Measurements from ENCODE around the gene HCN4. TPM values are rescaled to one million over a fixed set of nuclear protein-coding genes. Genes with fewer than 3 reads are reported as not detected.

Gene HCN4
- total RNA-seq, 2 experiments from 2014 or later, result not detected

DNA sequence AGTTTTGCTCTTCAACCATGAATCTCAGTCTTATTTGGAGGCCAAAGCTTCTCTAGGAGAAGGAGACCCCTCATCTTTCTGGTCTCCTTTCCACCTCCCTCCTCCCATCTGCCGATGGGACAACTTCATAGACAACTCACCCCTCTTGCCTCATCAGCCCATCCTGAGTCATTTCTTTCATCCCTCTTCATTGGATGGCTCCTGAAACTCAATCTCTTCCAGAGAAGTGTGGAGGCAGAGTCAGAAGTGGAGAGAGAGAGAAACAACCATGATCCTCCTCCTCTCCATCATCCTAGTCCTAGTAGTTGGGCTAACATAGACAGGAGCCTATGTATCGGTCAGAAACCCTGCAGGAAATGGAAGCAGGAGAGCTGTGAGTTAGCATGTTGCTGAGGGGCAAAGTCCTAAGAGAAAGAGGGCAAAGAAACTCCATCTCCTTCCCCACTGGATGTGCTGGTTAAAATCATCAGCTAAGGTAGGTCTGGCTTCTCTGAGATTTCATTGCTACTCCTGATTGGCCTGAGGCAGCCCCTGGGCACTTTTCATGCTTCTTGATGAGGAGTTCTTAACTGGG is 21.3 kb upstream of the HCN4 start:
- intact Hi-C loops (cut with DNase I, micrococcal nuclease), result loop anchor here in 1 of 2 experiments (10.0 kb wide), 1 partner anchor 65 kb away; no protein-coding TSS in a partner anchor
- H3K36me3 Mint-ChIP-seq (ENCODE audit: low read depth), result no peaks in the 10 kb centered on the region
- no peaks in the 10 kb centered on the region for H3K4me1 Mint-ChIP-seq
- H3K9me3 Mint-ChIP-seq (ENCODE audit: low read depth), result no peaks in the 10 kb centered on the region
- POLR2A ChIA-PET, result no interaction called here
- ATAC-seq, result no peak
- no peak overlapping the region for H3K27ac Mint-ChIP-seq
- peaks cover 15% of the 10 kb centered on the region for H3K27me3 Mint-ChIP-seq
- CTCF ChIA-PET, result interaction anchor here (0.6 kb wide), 1 partner anchor 197 kb away, joined by 3 read pairs; no protein-coding TSS in a partner anchor
- DNase-seq, result no peak
- H3K4me3 Mint-ChIP-seq, result no peak overlapping the region

DNA sequence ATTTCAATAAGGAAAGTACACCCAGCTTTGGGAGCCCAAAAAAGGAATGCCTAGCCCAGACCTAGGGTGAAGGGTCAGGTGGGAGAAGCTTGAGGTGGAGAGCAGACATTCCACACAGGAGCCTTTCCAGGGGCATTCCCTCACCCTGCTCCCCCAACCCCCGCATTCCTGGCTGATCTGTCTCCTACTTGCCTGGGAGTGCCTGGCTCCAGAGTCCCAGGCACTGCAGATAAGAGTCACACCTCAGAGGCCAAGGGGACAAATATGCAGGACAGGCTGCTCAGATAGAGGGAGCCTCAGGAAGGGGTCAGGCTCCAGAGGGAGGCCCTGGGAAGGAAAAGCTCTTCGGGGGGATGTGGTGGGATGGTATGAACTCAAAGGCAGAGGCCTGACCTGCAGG is 20.8 kb upstream of the HCN4 start:
- H3K36me3 Mint-ChIP-seq (ENCODE audit: low read depth), result no peaks in the 10 kb centered on the region
- POLR2A ChIA-PET, result no interaction called here
- H3K27me3 Mint-ChIP-seq, result peaks cover 17% of the 10 kb centered on the region
- DNase-seq, result no peak
- no peaks in the 10 kb centered on the region for H3K9me3 Mint-ChIP-seq (ENCODE audit: low read depth)
- intact Hi-C loops (cut with DNase I, micrococcal nuclease), result loop anchor here in 1 of 2 experiments (10.0 kb wide), 1 partner anchor 65 kb away; no protein-coding TSS in a partner anchor
- no peaks in the 10 kb centered on the region for H3K4me1 Mint-ChIP-seq
- CTCF ChIA-PET, result no interaction called here
- H3K27ac Mint-ChIP-seq, result no peak overlapping the region
- H3K4me3 Mint-ChIP-seq, result no peak overlapping the region
- no peak for ATAC-seq

GRCh38 chr15:73388256-73388781 is 19.6 kb upstream of the HCN4 start:
- Mint-ChIP-seq H3K4me1 (no peaks in the 10 kb centered on the region), H3K27me3 (peaks cover 12% of the 10 kb centered on the region), H3K36me3 (ENCODE audit: low read depth) (no peaks in the 10 kb centered on the region), H3K4me3 (no peak overlapping the region), H3K9me3 (ENCODE audit: low read depth) (no peaks in the 10 kb centered on the region), H3K27ac (no peak overlapping the region)
- intact Hi-C loops (cut with DNase I, micrococcal nuclease), result loop anchor here in 1 of 2 experiments (10.0 kb wide), 1 partner anchor 64 kb away; no protein-coding TSS in a partner anchor
- ChIA-PET POLR2A (no interaction called here), CTCF (no interaction called here)
- DNase-seq (no peak), ATAC-seq (no peak)

- Mint-ChIP-seq H3K9me3 (ENCODE audit: low read depth) (no peaks in the 10 kb centered on the region), H3K27ac (no peak overlapping the region), H3K36me3 (ENCODE audit: low read depth) (no peaks in the 10 kb centered on the region), H3K4me1 (no peaks in the 10 kb centered on the region), H3K4me3 (no peak overlapping the region), H3K27me3 (peaks cover 14% of the 10 kb centered on the region)
- intact Hi-C loops (cut with DNase I, micrococcal nuclease), result loop anchor here in 1 of 2 experiments (10.0 kb wide), 1 partner anchor 63 kb away; no protein-coding TSS in a partner anchor
- no peak for ATAC-seq
- CTCF ChIA-PET, result no interaction called here
- POLR2A ChIA-PET, result no interaction called here
- no peak for DNase-seq
Measured at GRCh38 chr15:73387507-73388255, 18.9 kb upstream of the HCN4 start.

DNA sequence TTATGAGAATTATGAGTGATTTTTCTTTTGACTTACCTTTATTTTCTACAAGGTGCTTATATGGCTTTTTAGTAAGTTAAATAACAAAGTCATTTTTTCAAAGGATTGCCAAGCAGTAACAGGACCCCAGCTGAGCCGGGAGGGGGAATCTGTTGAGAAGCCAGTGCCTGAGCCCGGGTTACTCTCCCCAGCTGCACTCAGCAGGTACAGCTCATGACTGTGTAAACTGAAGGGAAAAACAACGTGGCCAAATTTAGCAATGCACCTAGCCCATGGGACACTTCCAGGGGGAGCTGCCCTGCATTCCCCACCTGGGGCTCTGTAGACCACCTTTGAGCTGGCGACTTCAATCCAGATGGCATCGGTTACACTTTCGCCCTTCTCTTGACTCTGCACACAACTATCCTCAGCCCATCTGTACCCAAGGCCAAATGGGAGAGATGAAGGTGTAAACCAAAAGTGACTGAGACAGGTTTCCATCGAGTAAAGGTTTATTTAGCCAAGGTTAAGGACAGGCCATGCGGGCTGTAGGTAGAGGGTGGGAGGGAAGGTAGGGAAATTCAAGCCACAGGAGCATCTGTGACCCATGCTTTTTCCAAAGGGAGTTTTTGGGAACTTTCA is 18.2 kb upstream of the HCN4 start:
- POLR2A ChIA-PET, result no interaction called here
- CTCF ChIA-PET, result no interaction called here
- H3K36me3 Mint-ChIP-seq (ENCODE audit: low read depth), result no peaks in the 10 kb centered on the region
- no peak for ATAC-seq
- intact Hi-C loops (cut with DNase I, micrococcal nuclease), result loop anchor here in 1 of 2 experiments (10.0 kb wide), 1 partner anchor 62 kb away; no protein-coding TSS in a partner anchor
- no peaks in the 10 kb centered on the region for H3K4me1 Mint-ChIP-seq
- H3K27me3 Mint-ChIP-seq, result peaks cover 16% of the 10 kb centered on the region
- H3K4me3 Mint-ChIP-seq, result no peak overlapping the region
- no peak for DNase-seq
- H3K9me3 Mint-ChIP-seq (ENCODE audit: low read depth), result no peaks in the 10 kb centered on the region
- no peak overlapping the region for H3K27ac Mint-ChIP-seq

GRCh38 chr15:73386238-73386637 is 17.5 kb upstream of the HCN4 start:
- Mint-ChIP-seq H3K36me3 (ENCODE audit: low read depth) (no peaks in the 10 kb centered on the region), H3K4me1 (no peaks in the 10 kb centered on the region), H3K27ac (no peak overlapping the region), H3K4me3 (no peak overlapping the region), H3K27me3 (peaks cover 21% of the 10 kb centered on the region), H3K9me3 (ENCODE audit: low read depth) (peaks cover 4% of the 10 kb centered on the region)
- intact Hi-C loops (cut with DNase I, micrococcal nuclease), result loop anchor here in 1 of 2 experiments (10.0 kb wide), 1 partner anchor 61 kb away; no protein-coding TSS in a partner anchor
- no peak for DNase-seq
- ATAC-seq, result no peak
- POLR2A ChIA-PET, result no interaction called here
- CTCF ChIA-PET, result no interaction called here

DNA sequence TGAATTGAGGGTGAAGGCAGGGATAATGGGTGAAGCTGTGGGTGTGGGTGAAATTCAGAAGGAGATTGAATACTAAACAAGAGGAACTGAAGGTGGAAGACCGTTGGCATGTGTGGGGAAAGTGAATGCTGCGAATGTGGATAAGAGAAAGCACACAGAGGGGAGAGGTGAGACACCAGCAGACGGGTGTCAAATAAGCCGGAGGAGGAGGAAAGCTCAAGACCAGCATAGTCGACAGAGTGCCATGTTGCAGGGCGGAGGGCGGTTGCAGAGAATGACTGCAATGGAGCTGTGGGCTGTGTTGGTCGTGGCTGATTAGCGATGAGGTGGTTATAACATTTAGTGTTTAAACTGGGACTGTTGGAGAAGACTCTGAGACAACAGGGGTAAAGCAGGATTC is 16.4 kb upstream of the HCN4 start:
- intact Hi-C loops (cut with DNase I, micrococcal nuclease), result loop anchor here in 1 of 2 experiments (10.0 kb wide), 1 partner anchor 60 kb away; no protein-coding TSS in a partner anchor
- no peak overlapping the region for H3K27ac Mint-ChIP-seq
- peaks cover 15% of the 10 kb centered on the region for H3K9me3 Mint-ChIP-seq (ENCODE audit: low read depth)
- no peak overlapping the region for H3K4me3 Mint-ChIP-seq
- ChIA-PET POLR2A (no interaction called here), CTCF (no interaction called here)
- H3K4me1 Mint-ChIP-seq, result no peaks in the 10 kb centered on the region
- ATAC-seq (no peak), DNase-seq (no peak)
- no peaks in the 10 kb centered on the region for H3K36me3 Mint-ChIP-seq (ENCODE audit: low read depth)
- peaks cover 29% of the 10 kb centered on the region for H3K27me3 Mint-ChIP-seq

DNA sequence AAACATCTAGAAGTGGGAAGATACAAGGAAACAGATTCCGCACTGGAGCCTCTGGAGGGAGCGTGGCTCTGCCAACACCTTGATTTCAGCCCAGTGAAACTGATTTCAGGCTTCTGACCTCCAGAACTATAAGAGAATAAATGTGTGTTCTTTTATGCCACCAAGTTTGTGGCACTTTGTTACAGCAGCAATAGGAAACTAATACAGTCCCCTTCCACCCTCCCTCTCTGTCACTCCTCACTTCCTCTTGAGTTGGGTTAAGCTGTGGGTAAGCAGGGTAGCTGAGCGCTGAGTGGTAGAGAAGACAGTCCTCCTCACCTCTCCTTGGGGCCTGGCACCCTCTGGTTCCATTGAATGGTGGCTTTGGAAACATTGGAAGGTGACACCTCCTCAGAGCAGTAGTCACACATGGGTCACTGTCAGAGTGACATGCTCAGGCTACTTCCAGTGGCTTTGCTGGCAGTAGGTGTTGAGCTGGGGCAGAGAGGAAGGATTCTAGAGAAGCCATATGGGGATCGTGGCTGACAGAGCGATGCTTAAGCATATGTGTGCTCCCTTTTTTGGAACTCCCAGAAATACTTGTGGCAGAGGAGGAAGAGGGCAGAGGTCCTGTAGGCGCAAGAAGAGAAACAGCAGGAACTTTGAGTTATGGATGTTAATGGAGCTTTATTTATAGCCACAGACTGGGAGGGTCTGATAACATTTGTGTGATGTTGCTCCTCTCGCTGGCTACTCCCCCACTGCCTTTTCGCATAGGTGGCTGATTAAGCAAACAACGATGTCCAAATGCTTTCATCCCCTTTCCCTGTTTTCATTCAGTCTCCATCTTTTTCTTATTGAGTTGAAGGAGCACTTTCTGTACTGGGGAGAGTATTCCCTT is 14.8 kb upstream of the HCN4 start:
- Mint-ChIP-seq H3K27me3 (peaks cover 29% of the 10 kb centered on the region), H3K4me3 (no peak overlapping the region), H3K36me3 (ENCODE audit: low read depth) (no peaks in the 10 kb centered on the region), H3K9me3 (ENCODE audit: low read depth) (peaks cover 15% of the 10 kb centered on the region), H3K27ac (no peak overlapping the region), H3K4me1 (no peaks in the 10 kb centered on the region)
- DNase-seq (no peak), ATAC-seq (no peak)
- intact Hi-C loops (cut with DNase I, micrococcal nuclease), result loop anchor here in 1 of 2 experiments (10.0 kb wide), 1 partner anchor 59 kb away; no protein-coding TSS in a partner anchor
- ChIA-PET POLR2A (no interaction called here), CTCF (no interaction called here)

GRCh38 chr15:73382115-73382514 is 13.4 kb upstream of the HCN4 start:
- CTCF ChIA-PET, result interaction anchor here (0.7 kb wide), 1 partner anchor 340 kb away, joined by 4 read pairs; no protein-coding TSS in a partner anchor
- intact Hi-C loops (cut with DNase I, micrococcal nuclease), result loop anchor here in 1 of 2 experiments (10.0 kb wide), 1 partner anchor 57 kb away; no protein-coding TSS in a partner anchor

DNA sequence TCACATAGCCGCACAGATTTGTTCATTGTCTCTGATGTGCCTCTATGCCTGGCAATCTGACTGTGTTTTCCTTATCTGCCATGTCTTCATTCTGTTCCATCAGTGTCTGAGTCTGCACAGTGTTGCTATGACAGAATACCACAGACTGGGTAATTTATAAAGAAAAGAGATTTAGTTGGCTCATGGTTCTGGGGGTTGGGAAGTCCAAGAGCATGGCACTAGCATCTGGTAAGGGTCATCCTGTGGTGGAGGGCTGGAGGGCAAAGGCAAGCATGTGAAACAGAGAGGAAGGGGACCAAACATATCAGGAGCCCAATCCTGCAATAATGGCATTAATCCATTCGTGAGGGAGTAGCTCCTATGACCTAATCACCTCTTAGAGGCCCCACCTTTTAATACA is 11.9 kb upstream of the HCN4 start:
- CTCF ChIA-PET, result interaction anchor here (0.9 kb wide), 1 partner anchor 31 kb away, joined by 4 read pairs; no protein-coding TSS in a partner anchor
- ATAC-seq (no peak), DNase-seq (no peak)
- peaks cover 17% of the 10 kb centered on the region for H3K9me3 Mint-ChIP-seq (ENCODE audit: low read depth)
- no peaks in the 10 kb centered on the region for H3K36me3 Mint-ChIP-seq (ENCODE audit: low read depth)
- no peak overlapping the region for H3K4me3 Mint-ChIP-seq
- POLR2A ChIA-PET, result no interaction called here
- intact Hi-C loops (cut with DNase I, micrococcal nuclease), result loop anchor here in 1 of 2 experiments (10.0 kb wide), 1 partner anchor 56 kb away; no protein-coding TSS in a partner anchor
- peaks cover 25% of the 10 kb centered on the region for H3K27me3 Mint-ChIP-seq
- no peaks in the 10 kb centered on the region for H3K4me1 Mint-ChIP-seq
- H3K27ac Mint-ChIP-seq, result no peak overlapping the region

More at GRCh38 chr15:73382115-73382514, 13.4 kb upstream of the HCN4 start:
- H3K4me3 Mint-ChIP-seq, result no peak overlapping the region
- DNase-seq, result no peak
- no peaks in the 10 kb centered on the region for H3K4me1 Mint-ChIP-seq
- peaks cover 15% of the 10 kb centered on the region for H3K9me3 Mint-ChIP-seq (ENCODE audit: low read depth)
- no peak overlapping the region for H3K27ac Mint-ChIP-seq
- POLR2A ChIA-PET, result no interaction called here
- peaks cover 27% of the 10 kb centered on the region for H3K27me3 Mint-ChIP-seq
- H3K36me3 Mint-ChIP-seq (ENCODE audit: low read depth), result no peaks in the 10 kb centered on the region
- ATAC-seq, result no peak

GRCh38 chr15:73378089-73378488 is 9.3 kb upstream of the HCN4 start:
- intact Hi-C loops (cut with DNase I, micrococcal nuclease), result no loop called here
- ChIA-PET CTCF (no interaction called here), POLR2A (no interaction called here)
- Mint-ChIP-seq H3K9me3 (ENCODE audit: low read depth) (peaks cover 17% of the 10 kb centered on the region), H3K4me3 (no peak overlapping the region), H3K4me1 (no peaks in the 10 kb centered on the region), H3K27ac (no peak overlapping the region), H3K36me3 (ENCODE audit: low read depth) (no peaks in the 10 kb centered on the region), H3K27me3 (peaks cover 26% of the 10 kb centered on the region)
- no peak for DNase-seq
- no peak for ATAC-seq

Data from activated CD4-positive, alpha-beta T cell treated with anti-CD3 and anti-CD28 coated beads for 36 hours (primary cell).